ENCODE results near the gene UBE2B. TPM values are rescaled to one million over a fixed set of nuclear protein-coding genes. Genes with fewer than 3 reads are reported as not detected.
"Not testable (repeated sequence)": the region's sequence is repeated elsewhere in the genome, so short reads cannot be mapped to it uniquely, and the experiment has no call there.

UBE2B gene
- total RNA-seq, 2 donors from 2014 or later: 27.4 to 57.7 TPM

GRCh38 chr5:134420343-134420742, 49.0 kb downstream of the UBE2B start:
- DNase-seq (ENCODE audit: low spot score): no peak
- Histone ChIP-seq H3K9me3 (no peaks in the 10 kb centered on the region), H3K27me3 (replicated peaks; ENCODE audit: insufficient read depth) (no peaks in the 10 kb centered on the region), H3K27ac (no peak overlapping the region), H3K4me1 (replicated peaks) (no peaks in the 10 kb centered on the region), H3K36me3 (no peaks in the 10 kb centered on the region), H3K4me3 (no peak overlapping the region)
- intact Hi-C loops (cut with DNase I): no loop called here
- TF ChIP-seq CTCF (IDR thresholded peaks at IDR 0.05) (no peak), POLR2A (IDR thresholded peaks at IDR 0.05) (no peak), POLR2AphosphoS5 (IDR thresholded peaks at IDR 0.05) (no peak)
- WGBS: 100% methylated on average over 2 of the region's 2 CpGs

- intact Hi-C loops (cut with DNase I); H3K36me3 ChIP-seq: not testable (repeated sequence)
Observed at GRCh38 chr5:134421038-134421437, 49.7 kb downstream of the UBE2B start.

GRCh38 chr5:134422791-134423365, 51.5 kb downstream of the UBE2B start:
- H3K27me3 ChIP-seq (replicated peaks; ENCODE audit: insufficient read depth): no peaks in the 10 kb centered on the region
- no peak for DNase-seq (ENCODE audit: low spot score)
- H3K9me3 ChIP-seq: no peaks in the 10 kb centered on the region
- H3K4me1 ChIP-seq (replicated peaks): no peaks in the 10 kb centered on the region
- H3K27ac ChIP-seq: no peak overlapping the region
- no peak overlapping the region for H3K4me3 ChIP-seq
- WGBS: 95% methylated on average over 7 of the region's 7 CpGs
- intact Hi-C loops (cut with DNase I): no loop called here
- TF ChIP-seq CTCF (IDR thresholded peaks at IDR 0.05) (no peak), POLR2A (IDR thresholded peaks at IDR 0.05) (no peak), POLR2AphosphoS5 (IDR thresholded peaks at IDR 0.05) (no peak)
- H3K36me3 ChIP-seq: no peaks in the 10 kb centered on the region

More at GRCh38 chr5:134421038-134421437, 49.7 kb downstream of the UBE2B start:
- not testable (repeated sequence) for H3K9me3 ChIP-seq; H3K4me1 ChIP-seq (replicated peaks); H3K27me3 ChIP-seq (replicated peaks; ENCODE audit: insufficient read depth); H3K4me3 ChIP-seq; H3K27ac ChIP-seq; DNase-seq (ENCODE audit: low spot score)
- WGBS: 91% methylated on average over 4 of the region's 4 CpGs

GRCh38 chr5:134423376-134423775, 52.0 kb downstream of the UBE2B start:
- DNase-seq (ENCODE audit: low spot score): no peak
- 68% methylated on average over 2 of the region's 2 CpGs for whole genome bisulfite sequencing
- Histone ChIP-seq H3K27ac (no peak overlapping the region), H3K9me3 (no peaks in the 10 kb centered on the region), H3K27me3 (replicated peaks; ENCODE audit: insufficient read depth) (no peaks in the 10 kb centered on the region), H3K4me3 (no peak overlapping the region), H3K36me3 (no peaks in the 10 kb centered on the region), H3K4me1 (replicated peaks) (no peaks in the 10 kb centered on the region)
- intact Hi-C loops (cut with DNase I): no loop called here
- no peak for TF ChIP-seq POLR2A (IDR thresholded peaks at IDR 0.05)
- no peak for TF ChIP-seq POLR2AphosphoS5 (IDR thresholded peaks at IDR 0.05)
- TF ChIP-seq CTCF (IDR thresholded peaks at IDR 0.05): no peak

GRCh38 chr5:134426361-134426760, 55.0 kb downstream of the UBE2B start:
- intact Hi-C loops (cut with DNase I): no loop called here
- no peaks in the 10 kb centered on the region for H3K27me3 ChIP-seq (replicated peaks; ENCODE audit: insufficient read depth)
- H3K36me3 ChIP-seq: no peaks in the 10 kb centered on the region
- H3K27ac ChIP-seq: no peak overlapping the region
- H3K4me3 ChIP-seq: no peak overlapping the region
- 89% methylated on average over 7 of the region's 7 CpGs for WGBS
- no peak for DNase-seq (ENCODE audit: low spot score)
- H3K4me1 ChIP-seq (replicated peaks): no peaks in the 10 kb centered on the region
- TF ChIP-seq CTCF (IDR thresholded peaks at IDR 0.05): no peak
- no peak for TF ChIP-seq POLR2A (IDR thresholded peaks at IDR 0.05)
- TF ChIP-seq POLR2AphosphoS5 (IDR thresholded peaks at IDR 0.05): no peak
- H3K9me3 ChIP-seq: no peaks in the 10 kb centered on the region
